T-helper 2 cell treated with Interferon-gamma antibody and Interleukin-4, amounts not matched to agents 100 ng/mL and 5 ng/mL, for 36 hours (primary cell): ENCODE results near the gene GNLY. TPM values are rescaled to one million over a fixed set of nuclear protein-coding genes. Genes with fewer than 3 reads are reported as not detected.
"Not testable (repeated sequence)": the region's sequence is repeated elsewhere in the genome, so short reads cannot be mapped to it uniquely, and the experiment has no call there.

Source experiments
- intact Hi-C: fragments of 100-400 bp; cut with micrococcal nuclease; formaldehyde crosslinking; loops from one replicate; pipeline ENCODE4 v1.15.1; 2023
- total RNA-seq: library from RNA; stranded (reverse); gene quantifications from 2 replicates; pipeline ENCODE4 v1.2.3, GENCODE V29; 2022

GNLY gene
- total RNA-seq = 17.8 and 18.1 TPM in 2 replicates

DNA sequence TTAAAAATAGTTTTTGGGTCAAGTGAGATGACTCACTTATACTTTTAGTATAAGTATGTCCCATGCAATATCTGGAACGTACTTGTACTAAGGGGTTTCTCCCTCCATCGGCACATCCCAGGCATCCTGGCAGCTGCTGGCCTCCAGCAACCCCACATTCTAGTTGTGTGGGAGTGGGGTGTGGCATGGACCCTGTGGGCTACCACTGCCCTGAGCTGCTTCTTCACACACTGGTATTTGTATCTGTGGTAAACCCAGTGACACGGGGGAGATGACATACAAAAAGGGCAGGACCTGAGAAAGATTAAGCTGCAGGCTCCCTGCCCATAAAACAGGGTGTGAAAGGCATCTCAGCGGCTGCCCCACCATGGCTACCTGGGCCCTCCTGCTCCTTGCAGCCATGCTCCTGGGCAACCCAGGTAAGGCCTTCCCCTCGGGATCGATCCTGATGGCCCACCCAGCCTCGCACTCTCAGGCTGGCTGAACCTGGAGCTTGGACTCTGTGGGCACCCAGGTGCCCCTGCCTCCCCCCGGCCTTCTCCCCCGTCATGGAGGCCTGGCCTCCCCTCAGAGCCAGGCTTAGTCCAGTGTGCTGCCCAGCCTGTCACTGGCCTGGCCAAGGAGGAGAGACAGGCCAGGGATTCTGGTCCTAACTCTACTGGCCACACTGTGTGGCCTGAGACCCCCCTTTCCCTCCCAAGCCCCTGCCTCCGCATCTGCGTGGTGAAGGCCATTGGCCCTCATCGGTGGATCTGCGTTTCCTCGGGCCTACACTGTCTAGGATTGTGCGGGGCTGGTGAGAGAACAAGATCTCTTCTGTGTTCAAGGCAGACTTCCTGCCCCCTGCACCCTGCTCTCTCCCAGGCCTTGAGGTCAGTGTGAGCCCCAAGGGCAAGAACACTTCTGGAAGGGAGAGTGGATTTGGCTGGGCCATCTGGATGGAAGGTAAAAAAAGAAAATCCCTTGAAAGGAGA, at the start of gene GNLY:
Gene GNLY, plus strand, starts transcription at position 307 of the 974 bp plus-strand sequence. Its CDS starts 61 bp downstream, at position 368.
- intact Hi-C loops = no loop called here

- intact Hi-C loops = loop anchor here (5.0 kb wide), 1 partner anchor 157 kb away; no protein-coding TSS in a partner anchor
Observed at GRCh38 chr2:85644909-85645308, 49.2 kb upstream of the GNLY start.

DNA sequence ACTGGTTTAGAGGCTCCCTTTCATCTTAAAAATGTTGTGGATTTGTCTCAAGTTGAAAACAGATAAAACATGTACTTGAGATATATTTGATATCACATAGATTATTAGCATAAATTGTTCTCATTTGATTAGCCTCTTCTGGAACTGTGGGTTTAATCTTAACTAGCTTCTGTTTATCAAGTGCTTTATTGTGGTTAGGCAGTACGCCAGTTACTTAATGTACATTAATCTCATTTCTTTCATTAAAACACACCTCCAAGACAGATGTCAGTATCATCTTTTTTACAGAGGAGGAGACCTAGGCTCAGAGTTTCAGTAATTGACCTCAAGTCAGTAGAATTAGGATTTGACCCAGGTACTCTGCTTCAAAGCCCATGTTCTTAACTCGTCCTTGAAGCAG, 48.0 kb upstream of the GNLY start:
- intact Hi-C loops = no loop called here

GRCh38 chr2:85647823-85648526, 46.2 kb upstream of the GNLY start:
- intact Hi-C loops = loop anchor here (1.0 kb wide), 1 partner anchor 166 kb away; no protein-coding TSS in a partner anchor

DNA sequence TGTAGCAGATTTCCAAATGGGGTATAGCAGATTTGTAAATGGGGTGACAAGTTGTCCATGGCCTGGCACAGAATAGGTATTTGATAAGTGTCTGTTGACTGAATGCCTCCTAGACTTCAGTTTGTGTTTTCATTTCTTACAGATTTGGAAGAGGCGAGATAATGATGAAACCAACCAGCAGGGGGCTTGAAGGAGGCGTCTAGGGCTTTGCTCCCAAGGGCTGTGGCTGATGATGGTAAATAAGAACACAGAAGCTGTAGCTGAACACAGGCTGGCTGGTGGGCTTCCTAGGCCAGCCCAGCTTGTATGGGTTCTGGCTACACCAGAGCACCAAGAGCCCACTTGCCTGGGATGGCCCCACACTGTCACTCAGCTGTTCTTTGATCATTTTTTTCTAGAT, 45.5 kb upstream of the GNLY start:
- intact Hi-C loops = loop anchor here (1.0 kb wide), 1 partner anchor 166 kb away; no protein-coding TSS in a partner anchor

GRCh38 chr2:85649201-85650190, 44.7 kb upstream of the GNLY start:
- intact Hi-C loops = no loop called here

DNA sequence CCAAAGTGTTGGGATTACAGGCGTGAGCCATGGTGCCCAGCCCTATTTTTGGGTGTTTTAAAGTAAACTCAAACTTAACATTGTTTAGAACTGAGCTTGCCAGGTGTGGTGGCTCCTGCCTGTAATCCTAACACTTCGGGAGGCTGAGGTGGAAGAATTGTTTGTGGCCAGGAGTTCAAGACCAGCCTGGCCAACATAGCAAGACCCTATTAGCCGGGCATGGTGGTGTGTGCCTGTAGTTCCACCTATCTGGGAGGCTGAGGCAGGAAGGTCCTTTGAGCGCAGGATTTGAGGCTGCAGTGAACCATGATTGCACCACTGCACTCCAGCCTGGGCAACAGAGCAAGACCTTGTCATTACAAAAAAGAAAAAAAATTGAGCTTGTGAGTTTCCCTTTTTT, 43.7 kb upstream of the GNLY start:
- intact Hi-C loops = no loop called here

GRCh38 chr2:85651097-85651496, 43.1 kb upstream of the GNLY start:
- intact Hi-C loops = no loop called here

DNA sequence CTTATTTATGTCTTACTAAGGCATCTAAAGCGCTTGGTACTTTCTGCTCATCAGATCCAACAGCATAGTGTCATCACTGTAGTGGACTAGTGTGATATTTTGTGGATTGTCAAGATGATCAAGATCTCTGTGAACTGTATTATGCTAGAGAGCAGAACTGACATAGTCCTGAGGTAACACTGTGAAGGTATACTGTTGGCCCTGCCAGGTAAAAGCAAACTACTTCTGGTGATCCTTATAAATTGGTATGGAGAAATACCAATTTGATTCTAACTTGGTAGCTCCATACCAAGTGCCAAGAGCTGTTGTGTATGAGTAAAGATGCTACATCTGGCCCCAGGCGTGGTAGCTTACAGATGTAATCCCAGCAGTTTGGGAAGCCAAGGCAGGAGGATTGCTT, 42.1 kb upstream of the GNLY start:
- intact Hi-C loops = no loop called here

DNA sequence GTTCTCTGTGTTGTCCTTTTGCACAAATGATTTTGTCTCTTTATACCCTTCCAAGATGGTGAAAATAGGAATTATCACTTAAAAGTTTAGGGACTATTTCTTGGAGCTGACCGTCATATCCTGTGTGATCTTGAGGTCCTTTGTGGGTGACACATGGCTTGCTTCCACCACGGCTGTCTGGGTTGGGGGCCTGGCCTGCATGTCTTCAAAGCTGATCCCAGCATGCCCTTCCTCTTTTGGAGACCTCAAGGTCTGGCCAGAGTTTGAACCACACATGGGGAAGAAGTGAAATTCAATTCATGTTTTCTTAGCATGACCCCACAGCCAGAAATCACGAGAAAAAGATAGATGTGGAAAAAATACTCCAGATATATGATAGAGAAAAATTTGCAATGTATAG, 40.2 kb upstream of the GNLY start:
- intact Hi-C loops = no loop called here

GRCh38 chr2:85655961-85656417, 38.2 kb upstream of the GNLY start:
- intact Hi-C loops = no loop called here

- intact Hi-C loops = no loop called here
Observed at GRCh38 chr2:85656468-85656867, 37.7 kb upstream of the GNLY start.

DNA sequence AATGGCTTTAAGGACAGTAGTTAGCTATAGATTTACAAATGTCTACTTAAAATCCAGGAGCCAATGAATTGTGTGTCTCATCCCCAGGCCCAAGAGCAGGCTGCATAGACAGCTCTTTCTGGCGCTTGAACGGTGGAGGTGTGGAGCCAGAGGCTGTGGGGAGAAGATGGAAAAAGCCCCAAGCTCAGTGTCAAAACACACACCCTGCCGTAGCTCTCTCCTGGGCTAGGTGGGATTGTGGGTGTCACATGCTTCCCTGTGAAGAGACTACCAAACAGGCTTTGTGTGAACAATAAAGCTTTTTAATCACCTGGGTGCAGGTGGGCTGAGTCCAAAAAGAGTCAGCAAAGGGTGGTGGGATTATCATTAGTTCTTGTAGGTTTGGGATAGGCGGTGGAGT, 36.8 kb upstream of the GNLY start:
- intact Hi-C loops = not testable (repeated sequence)

DNA sequence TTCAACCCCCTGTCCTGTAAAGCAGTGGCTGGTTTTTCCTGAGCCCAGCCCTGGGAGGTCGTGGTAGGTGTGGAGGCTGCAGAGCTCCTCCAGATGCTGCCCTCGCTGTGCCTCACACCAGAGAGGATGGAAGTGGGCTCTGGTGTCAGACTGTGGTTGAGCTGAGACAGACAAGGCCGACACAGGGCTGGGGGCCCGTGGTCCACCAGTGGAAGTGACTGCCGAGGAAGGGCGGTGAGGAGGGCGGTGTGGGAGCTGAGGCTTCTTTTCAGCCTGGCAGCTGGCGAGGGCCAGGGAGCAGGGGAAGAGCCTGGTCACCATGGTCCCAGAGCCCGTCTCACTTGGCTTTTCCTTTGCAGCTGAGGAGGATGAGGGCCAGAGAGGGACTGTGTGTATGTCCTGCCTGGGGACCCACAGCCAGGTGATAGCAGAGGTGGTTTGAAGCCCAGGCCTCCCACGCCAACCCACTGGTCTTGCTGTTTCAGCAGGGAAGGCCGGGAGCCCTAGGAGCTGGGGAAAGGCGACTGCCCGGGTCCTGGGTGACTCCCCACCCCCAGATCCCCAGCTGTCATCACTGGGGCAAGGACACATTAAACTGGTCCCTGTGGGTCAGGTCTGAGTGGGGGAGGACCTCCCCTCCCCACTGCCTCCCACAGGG, 34.7 kb upstream of the GNLY start:
- intact Hi-C loops = no loop called here

DNA sequence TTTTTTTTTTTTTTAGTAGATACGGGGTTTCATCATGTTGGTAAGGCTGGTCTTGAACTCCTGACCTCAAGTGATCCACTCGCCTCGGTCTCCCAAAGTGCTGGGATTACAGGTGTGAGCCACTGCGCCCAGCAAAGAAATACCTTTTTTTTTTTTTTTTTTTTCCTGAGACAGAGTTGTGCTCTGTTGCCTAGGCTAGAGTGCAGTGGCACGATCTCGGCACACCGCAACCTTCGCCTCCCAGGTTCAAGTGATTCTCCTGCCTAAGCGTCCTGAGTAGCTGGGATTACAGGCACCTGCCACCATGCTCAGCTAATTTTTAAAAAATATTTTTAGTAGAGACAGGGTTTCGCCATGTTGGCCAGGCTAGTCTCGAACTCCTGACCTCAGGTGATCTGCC, 33.9 kb upstream of the GNLY start:
- intact Hi-C loops = not testable (repeated sequence)

DNA sequence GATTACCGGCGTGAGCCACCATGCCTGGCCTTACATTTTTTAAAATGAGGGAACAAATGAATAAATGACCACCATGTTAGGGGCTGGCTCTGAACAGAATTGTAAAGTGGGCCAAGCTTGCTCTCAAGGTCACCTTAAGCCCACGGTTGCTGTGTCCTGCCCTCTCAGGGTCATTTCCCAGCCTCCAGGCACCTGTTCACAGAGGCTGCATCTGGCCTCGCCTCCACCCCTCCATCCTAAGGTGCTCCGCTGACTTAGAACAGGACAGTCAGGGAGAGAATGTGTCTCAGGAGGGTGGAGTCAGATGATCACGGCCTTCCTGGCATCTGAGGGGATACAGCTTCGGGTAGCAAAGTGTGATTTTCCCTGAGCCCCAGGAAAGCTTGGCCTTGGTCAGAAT, 33.4 kb upstream of the GNLY start:
- intact Hi-C loops = no loop called here

DNA sequence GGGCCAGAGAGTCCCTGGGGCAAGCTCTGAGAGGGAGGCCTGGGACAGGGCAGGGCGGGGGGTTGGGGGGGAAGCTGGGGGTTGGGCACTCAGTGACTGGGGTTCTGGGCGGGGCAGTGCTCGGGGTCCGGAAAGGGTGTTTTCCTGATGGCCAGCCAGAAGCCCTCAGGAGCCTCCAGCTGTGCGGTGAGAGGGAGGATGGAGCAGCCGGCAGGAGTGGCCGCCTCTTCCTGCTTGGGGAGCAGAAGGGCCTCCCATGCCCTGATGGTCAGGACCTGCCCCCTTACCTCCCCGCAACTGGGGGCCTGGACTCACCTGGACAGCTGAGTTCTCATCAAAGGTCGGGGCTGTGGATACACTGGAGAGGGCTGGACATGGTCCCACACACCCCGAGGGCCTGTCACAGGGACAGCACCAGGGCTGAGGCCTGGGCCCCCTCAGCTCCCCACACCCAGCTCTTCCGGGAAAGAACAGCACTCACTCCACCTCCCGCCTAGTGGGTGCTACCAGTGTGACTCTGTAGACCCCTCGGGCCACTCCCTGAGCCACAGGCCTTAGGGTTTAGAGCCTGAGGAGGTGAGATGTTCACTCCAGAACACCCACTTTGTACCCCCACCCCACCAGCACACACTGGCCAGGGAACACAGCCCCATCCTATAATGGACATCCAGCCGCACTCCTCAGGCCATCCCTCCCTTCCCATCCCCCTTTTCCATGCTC, 32.9 kb upstream of the GNLY start:
- intact Hi-C loops = no loop called here

DNA sequence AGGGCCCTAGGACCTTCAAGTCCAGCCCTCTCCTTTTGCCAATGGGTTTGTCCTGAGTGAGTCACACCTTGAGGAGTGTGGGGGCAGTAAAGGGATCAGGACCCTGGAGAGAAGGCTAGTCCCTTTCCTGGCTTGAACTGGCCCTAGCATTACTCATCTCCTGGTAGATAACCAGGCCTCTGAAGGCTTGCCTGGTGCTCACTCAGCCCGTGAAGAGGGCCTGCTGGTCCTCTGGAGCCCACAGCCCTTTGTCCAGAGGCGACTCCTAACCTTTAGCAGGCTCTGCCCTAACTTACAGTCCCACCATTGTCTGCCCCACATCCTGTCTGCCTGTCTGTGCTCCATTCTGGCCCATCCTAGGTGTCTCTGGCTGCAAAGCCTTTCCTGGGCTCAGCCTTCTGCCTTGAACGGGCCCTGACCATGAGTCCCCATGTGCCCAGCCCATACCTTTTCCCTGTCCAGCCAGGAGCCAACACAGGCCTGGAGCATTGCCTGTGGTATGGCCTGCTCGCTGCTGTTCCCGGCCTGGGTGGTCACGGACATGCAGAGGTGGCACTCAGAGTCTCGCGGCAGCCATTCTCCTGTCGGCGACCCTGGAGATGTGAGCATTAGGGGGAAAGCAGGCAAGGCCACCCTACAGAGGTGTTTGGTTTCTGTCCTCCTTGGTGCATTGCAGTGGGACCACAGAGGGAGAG, 31.1 kb upstream of the GNLY start:
- intact Hi-C loops = no loop called here
